Gastroesophageal sphincter (tissue), 3 donors: Measurements from ENCODE around the gene TNFRSF19.

Experiments
- CTCF ChIP-seq, 4 experiments: fragments of 200-600 bp in 2 of 4; fragments of 450-650 bp in 2 of 4; sonication (generic) in 1 of 4; IDR thresholded peaks; one replicate each; pipeline ENCODE4 v1.5.1; 2017 to 2019; ENCODE audit warnings: antibody characterized with exemption in 4 of 4, mild to moderate bottlenecking in 2 of 4, moderate library complexity in 2 of 4
- EP300 ChIP-seq: sonication (generic); formaldehyde crosslinking; IDR thresholded peaks from one replicate; pipeline ENCODE4 v1.6.1; 2017; ENCODE audit warnings: antibody characterized with exemption, mild to moderate bottlenecking
- POLR2A ChIP-seq, 2 donors: fragments of 450-650 bp; IDR thresholded peaks; one replicate each; pipeline ENCODE4 v1.6.1; 2017; ENCODE audit warnings: antibody characterized with exemption in 2 of 2, mild to moderate bottlenecking in 2 of 2, moderate library complexity in 1 of 2
- POLR2AphosphoS5 ChIP-seq: sonication (generic); formaldehyde crosslinking; IDR thresholded peaks from one replicate; pipeline ENCODE4 v1.6.1; 2017; ENCODE audit warnings: antibody characterized with exemption

GRCh38 chr13:23628250-23628649 lies 58.0 kb downstream of the TNFRSF19 start:
- no peak for TF ChIP-seq CTCF (IDR thresholded peaks at IDR 0.05)
- TF ChIP-seq EP300 = no peak
- no peak for TF ChIP-seq POLR2A (IDR thresholded peaks at IDR 0.05)
- TF ChIP-seq POLR2AphosphoS5 = no peak
